ENCODE results near the gene RTEL1. TPM values are rescaled to one million over a fixed set of nuclear protein-coding genes. Genes with fewer than 3 reads are reported as not detected.

RTEL1 gene
- total and polyA plus RNA-seq, 9 of the 15 experiments (the other 6 are each of a cell fraction or from before 2014, with no cell fraction given) = 0.36 to 61.0 (median 17.9) TPM

- H3K27ac ChIP-seq (ENCODE audit: extremely low read depth, low read depth, low read length) = no peak overlapping the region
- ATAC-seq = no peak
- H3K27me3 ChIP-seq (ENCODE audit: control insufficient read depth in 2 of 2, insufficient read depth in 2 of 2, low read length in 2 of 2) = no peaks in the 10 kb centered on the region
- H3K9me3 ChIP-seq (replicated peaks; ENCODE audit: control insufficient read depth, insufficient read depth, low read depth, low read length) = no peaks in the 10 kb centered on the region
- CTCF ChIA-PET (ENCODE audit: low intra/inter-chr PET ratio) = no interaction called here
- FAIRE-seq = no peak
- POLR2A ChIA-PET = no interaction called here
- H2AFZ ChIP-seq (ENCODE audit: low read depth, low read length) = no peak overlapping the region
- no peak for DNase-seq (ENCODE audit: extremely low read depth in 1 of 4, low spot score in 3 of 4)
- H3K9me1 ChIP-seq (ENCODE audit: control insufficient read depth, insufficient read depth, low read length) = no peaks in the 10 kb centered on the region
- intact Hi-C loops (cut with micrococcal nuclease) = no loop called here
- H3K4me2 ChIP-seq (ENCODE audit: insufficient read depth, low read length) = no peak overlapping the region
- no peaks in the 10 kb centered on the region for H3K79me2 ChIP-seq (ENCODE audit: control insufficient read depth, insufficient read depth, low read length)
- peaks cover 0 to 18% of the 10 kb centered on the region in 2 experiments; a peak in 3 of 5 replicates for H3K4me1 ChIP-seq (replicated peaks in 1 of 2; ENCODE audit: control insufficient read depth in 2 of 2, insufficient read depth in 2 of 2, low read length in 2 of 2)
- in situ Hi-C loops (cut with MboI) = no loop called here
- no peak overlapping the region for H3K4me3 ChIP-seq
- no peaks in the 10 kb centered on the region for H4K20me1 ChIP-seq (replicated peaks; ENCODE audit: control insufficient read depth, insufficient read depth, low read length)
- BruUV-seq (replicated peaks) = no TSS peak
- H3K36me3 ChIP-seq (ENCODE audit: control insufficient read depth, insufficient read depth, low read length) = no peaks in the 10 kb centered on the region; the same call in 2 of the 3 replicates
- H3K9ac ChIP-seq (ENCODE audit: insufficient read depth in 1 of 2, low read depth in 2 of 2, low read length in 2 of 2) = no peak overlapping the region
- 68% methylated on average over 15 of the region's 15 CpGs for WGBS (ENCODE audit: insufficient coverage, low coverage, missing lambda C conversion rate)
- TF ChIP-seq KDM1A (IDR thresholded peaks at IDR 0.05) = no peak
- TF ChIP-seq SMAD3 (CRISPR knock-in tag; conservative IDR thresholded peaks at IDR 0.05) = no peak
- no peak for TF ChIP-seq CAMTA2 (CRISPR knock-in tag; conservative IDR thresholded peaks at IDR 0.05)
- no peak for TF ChIP-seq ZNF24 (IDR thresholded peaks at IDR 0.05)
- TF ChIP-seq, protein P1, sequence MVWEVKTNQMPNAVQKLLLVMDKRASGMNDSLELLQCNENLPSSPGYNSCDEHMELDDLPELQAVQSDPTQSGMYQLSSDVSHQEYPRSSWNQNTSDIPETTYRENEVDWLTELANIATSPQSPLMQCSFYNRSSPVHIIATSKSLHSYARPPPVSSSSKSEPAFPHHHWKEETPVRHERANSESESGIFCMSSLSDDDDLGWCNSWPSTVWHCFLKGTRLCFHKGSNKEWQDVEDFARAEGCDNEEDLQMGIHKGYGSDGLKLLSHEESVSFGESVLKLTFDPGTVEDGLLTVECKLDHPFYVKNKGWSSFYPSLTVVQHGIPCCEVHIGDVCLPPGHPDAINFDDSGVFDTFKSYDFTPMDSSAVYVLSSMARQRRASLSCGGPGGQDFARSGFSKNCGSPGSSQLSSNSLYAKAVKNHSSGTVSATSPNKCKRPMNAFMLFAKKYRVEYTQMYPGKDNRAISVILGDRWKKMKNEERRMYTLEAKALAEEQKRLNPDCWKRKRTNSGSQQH (CRISPR knock-in tag; IDR thresholded peaks at IDR 0.05) = no peak
- TF ChIP-seq ZNF766 (CRISPR knock-in tag; conservative IDR thresholded peaks at IDR 0.05) = no peak
- no peak for TF ChIP-seq ATF1 (CRISPR knock-in tag; IDR thresholded peaks at IDR 0.05)
- TF ChIP-seq ATF1 (tag; IDR thresholded peaks at IDR 0.05) = no peak
- no peak for TF ChIP-seq TEAD4 (IDR thresholded peaks at IDR 0.05; ENCODE audit: low read length)
- TF ChIP-seq TEAD4 (CRISPR knock-in tag; IDR thresholded peaks at IDR 0.05; ENCODE audit: borderline replicate concordance) = no peak
- TF ChIP-seq, protein P2, sequence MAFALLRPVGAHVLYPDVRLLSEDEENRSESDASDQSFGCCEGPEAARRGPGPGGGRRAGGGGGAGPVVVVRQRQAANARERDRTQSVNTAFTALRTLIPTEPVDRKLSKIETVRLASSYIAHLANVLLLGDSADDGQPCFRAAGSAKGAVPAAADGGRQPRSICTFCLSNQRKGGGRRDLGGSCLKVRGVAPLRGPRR (CRISPR knock-in tag; IDR thresholded peaks at IDR 0.05) = no peak
- no peak for TF ChIP-seq MEF2D (tag; conservative IDR thresholded peaks at IDR 0.05; ENCODE audit: low read depth)
- TF ChIP-seq BMI1 (IDR thresholded peaks at IDR 0.05; ENCODE audit: low read length) = no peak
- TF ChIP-seq, protein P3, sequence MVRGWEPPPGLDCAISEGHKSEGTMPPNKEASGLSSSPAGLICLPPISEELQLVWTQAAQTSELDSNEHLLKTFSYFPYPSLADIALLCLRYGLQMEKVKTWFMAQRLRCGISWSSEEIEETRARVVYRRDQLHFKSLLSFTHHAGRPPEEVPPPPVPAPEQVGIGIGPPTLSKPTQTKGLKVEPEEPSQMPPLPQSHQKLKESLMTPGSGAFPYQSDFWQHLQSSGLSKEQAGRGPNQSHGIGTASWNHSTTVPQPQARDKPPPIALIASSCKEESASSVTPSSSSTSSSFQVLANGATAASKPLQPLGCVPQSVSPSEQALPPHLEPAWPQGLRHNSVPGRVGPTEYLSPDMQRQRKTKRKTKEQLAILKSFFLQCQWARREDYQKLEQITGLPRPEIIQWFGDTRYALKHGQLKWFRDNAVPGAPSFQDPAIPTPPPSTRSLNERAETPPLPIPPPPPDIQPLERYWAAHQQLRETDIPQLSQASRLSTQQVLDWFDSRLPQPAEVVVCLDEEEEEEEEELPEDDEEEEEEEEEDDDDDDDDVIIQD (CRISPR knock-in tag; IDR thresholded peaks at IDR 0.05) = no peak
- TF ChIP-seq ZNF699 (CRISPR knock-in tag; IDR thresholded peaks at IDR 0.05; ENCODE audit: insufficient replicate concordance) = no peak
- no peak for TF ChIP-seq AFF4 (CRISPR knock-in tag; IDR thresholded peaks at IDR 0.05)
- no peak for TF ChIP-seq FOSL1 (tag; conservative IDR thresholded peaks at IDR 0.05)
Measured at GRCh38 chr20:63635431-63636141, 22.5 kb upstream of the RTEL1 start.
